NCI-H1436 treated with DMSO at 0.1 percent for 48 hours (cell line): ENCODE data around the gene COASY.

Experiments used
- DNase-seq: peaks from one replicate; lab custom pipeline; 2025; lab: John Stamatoyannopoulos, UW

The COASY gene

GRCh38 chr17:42613699-42614295, 51.8 kb downstream of the COASY start:
- DNase-seq = no peak
